PC-9 (cell line): ENCODE results near the gene KCNN1. TPM values are rescaled to one million over a fixed set of nuclear protein-coding genes. Genes with fewer than 3 reads are reported as not detected.

Experiments used
- BruUV-seq: library from RNA; stranded (reverse); fragments of 400-500 nt; replicated peaks from 2 replicates; lab custom pipeline; 2021; lab: Mats Ljungman, UMichigan
- CTCF ChIA-PET: fragments of 300-600 bp; sonication (Branson Sonifier 250); formaldehyde crosslinking; loops from one replicate; lab custom pipeline; 2022; ENCODE audit warnings: antibody characterized with exemption; lab: Charles Lee
- POLR2A ChIA-PET: fragments of 300-600 bp; sonication (Branson Sonifier 250); formaldehyde crosslinking; loops from one replicate; lab custom pipeline; 2022; ENCODE audit warnings: antibody characterized with exemption; ENCODE audit not compliant: unreplicated experiment; lab: Charles Lee
- DNase-seq, 2 experiments: peaks; one replicate each; pipeline versions ENCODE4 v3.0.0 to v3.0.0-alpha.2; 2015 to 2022; ENCODE audit warnings: mixed read lengths in 1 of 2
- H2AFZ ChIP-seq: fragments of 200-600 bp; sonication (generic); 2 replicates; pipeline ENCODE4 v1.8.1; 2017; ENCODE audit warnings: antibody characterized with exemption
- H3F3A ChIP-seq: fragments of 200-600 bp; sonication (generic); 2 replicates; pipeline ENCODE4 v1.8.1; 2017; ENCODE audit warnings: antibody characterized with exemption, mild to moderate bottlenecking, low read depth; ENCODE audit not compliant: insufficient read depth
- H3K27ac ChIP-seq: fragments of 200-600 bp; sonication (generic); 2 replicates; pipeline ENCODE4 v1.6.1; 2016; ENCODE audit warnings: mixed run types
- H3K27me3 ChIP-seq: fragments of 200-600 bp; sonication (generic); 2 replicates; pipeline ENCODE4 v1.6.1; 2016; ENCODE audit warnings: low read depth, mixed run types; ENCODE audit not compliant: insufficient read depth
- H3K36me3 ChIP-seq: fragments of 200-600 bp; sonication (generic); 2 replicates; pipeline ENCODE4 v1.6.1; 2016; ENCODE audit warnings: low read depth, mixed run types
- H3K4me1 ChIP-seq: fragments of 200-600 bp; sonication (generic); replicated peaks from 2 replicates; pipeline ENCODE4 v1.6.1; 2016; ENCODE audit warnings: mixed run types; ENCODE audit not compliant: insufficient read depth
- H3K4me2 ChIP-seq: fragments of 200-600 bp; sonication (generic); 2 replicates; pipeline ENCODE4 v1.6.1; 2017; ENCODE audit warnings: mixed run types
- H3K4me3 ChIP-seq: fragments of 200-600 bp; sonication (generic); 2 replicates; pipeline ENCODE4 v1.6.1; 2016; ENCODE audit warnings: mixed run types
- H3K79me2 ChIP-seq: fragments of 200-600 bp; sonication (generic); 2 replicates; pipeline ENCODE4 v1.6.1; 2017; ENCODE audit warnings: low read depth, mixed run types
- H3K9me2 ChIP-seq: fragments of 200-600 bp; sonication (generic); 2 replicates; pipeline ENCODE4 v1.8.1; 2017; ENCODE audit warnings: mild to moderate bottlenecking; ENCODE audit not compliant: insufficient read depth
- H3K9me3 ChIP-seq: fragments of 200-600 bp; sonication (generic); 2 replicates; pipeline ENCODE4 v1.8.1; 2016; ENCODE audit warnings: low read depth; ENCODE audit not compliant: insufficient read depth
- H4K20me1 ChIP-seq: fragments of 200-600 bp; sonication (generic); 2 replicates; pipeline ENCODE4 v1.8.1; 2017; ENCODE audit not compliant: insufficient read depth
- EZH2 ChIP-seq: fragments of 200-600 bp; sonication (generic); IDR thresholded peaks from 2 replicates; pipeline ENCODE4 v1.8.0; 2017; ENCODE audit warnings: antibody characterized with exemption, low read depth
- intact Hi-C: fragments of 100-400 bp; cut with micrococcal nuclease; formaldehyde crosslinking; loops from one replicate; pipeline ENCODE4 v1.10.0; 2022; ENCODE audit not compliant: unreplicated experiment
- total RNA-seq: library from RNA; stranded (reverse); gene quantifications from 2 replicates; pipeline ENCODE4 v1.2.3, GENCODE V29; 2021
- TF ChIP-seq, protein P1 (sequence below): fragments of 200-600 bp; sonication (generic); conservative IDR thresholded peaks from 2 replicates; pipeline ENCODE4 v1.6.1; 2017; ENCODE audit warnings: mixed run types, antibody characterized with exemption, mild to moderate bottlenecking, moderate library complexity

The KCNN1 gene
- total RNA-seq, 1 experiment from 2014 or later, result 0.09 TPM

DNA sequence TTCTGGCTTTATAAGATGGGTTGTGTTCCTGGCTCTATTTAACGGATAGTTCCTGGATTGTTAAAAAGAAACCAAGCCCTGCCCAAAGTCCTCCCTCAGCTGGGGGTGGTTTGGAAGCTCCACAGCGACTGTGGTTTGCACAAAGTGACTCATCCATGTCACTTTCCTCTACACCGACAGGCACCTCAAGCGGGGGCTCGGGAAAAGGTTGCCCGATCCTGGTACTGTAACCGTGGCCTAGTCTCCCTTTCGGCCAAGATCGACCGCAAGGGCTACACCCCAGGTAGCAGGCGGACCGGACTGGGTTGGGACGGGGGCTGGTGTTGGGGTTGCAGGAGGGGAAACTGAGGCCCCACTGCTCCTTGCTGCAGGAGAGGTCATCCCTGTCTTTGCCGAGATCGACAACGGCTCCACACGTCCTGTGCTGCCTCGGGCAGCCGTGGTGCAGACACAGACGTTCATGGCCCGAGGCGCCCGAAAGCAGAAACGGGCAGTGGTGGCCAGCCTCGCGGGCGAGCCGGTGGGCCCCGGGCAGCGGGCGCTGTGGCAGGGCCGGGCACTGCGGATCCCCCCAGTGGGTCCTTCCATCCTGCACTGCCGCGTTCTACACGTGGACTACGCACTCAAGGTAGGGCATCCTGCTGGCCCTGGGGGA, 42.6 kb downstream of the KCNN1 start:
- no TSS peak for BruUV-seq
- CTCF ChIA-PET, result no interaction called here

DNA sequence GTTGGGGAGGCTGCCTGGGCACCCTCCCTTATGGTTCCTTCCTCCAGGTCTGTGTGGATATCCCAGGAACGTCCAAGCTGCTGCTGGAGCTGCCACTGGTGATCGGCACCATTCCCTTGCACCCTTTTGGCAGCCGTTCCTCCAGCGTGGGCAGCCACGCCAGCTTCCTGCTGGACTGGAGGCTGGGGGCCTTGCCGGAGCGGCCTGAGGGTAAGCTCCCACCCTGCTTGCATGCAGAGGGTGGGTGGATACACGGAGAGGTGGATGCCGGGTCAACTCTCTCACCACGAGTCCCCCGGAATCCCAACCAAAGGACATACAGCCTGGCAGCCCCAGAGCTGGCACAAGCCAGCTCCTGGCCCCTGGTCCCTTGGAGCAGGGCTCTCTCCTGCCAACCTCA, 43.2 kb downstream of the KCNN1 start:
- Histone ChIP-seq H3K9me3 (no peaks in the 10 kb centered on the region), H3K9me2 (no peaks in the 10 kb centered on the region), H3F3A (peaks cover 45% of the 10 kb centered on the region), H3K4me2 (no peak overlapping the region), H3K4me3 (no peak overlapping the region), H2AFZ (no peak overlapping the region), H3K27ac (no peak overlapping the region), H3K36me3 (peaks cover 37% of the 10 kb centered on the region), H4K20me1 (peaks cover 32% of the 10 kb centered on the region), H3K79me2 (peaks cover 6% of the 10 kb centered on the region; the same call in 1 of the 2 replicates), H3K27me3 (no peaks in the 10 kb centered on the region), H3K4me1 (peaks cover 7% of the 10 kb centered on the region; the same call in 1 of the 2 replicates)
- BruUV-seq, result no TSS peak
- no peak for TF ChIP-seq EZH2
- intact Hi-C loops, result no loop called here
- DNase-seq, result no peak
- POLR2A ChIA-PET, result no interaction called here
- CTCF ChIA-PET, result no interaction called here

More for the DNA sequence above, 42.6 kb downstream of the KCNN1 start:
- Histone ChIP-seq H3F3A (peaks cover 47% of the 10 kb centered on the region), H3K9me2 (no peaks in the 10 kb centered on the region), H3K79me2 (peaks cover 9% of the 10 kb centered on the region), H2AFZ (no peak overlapping the region), H4K20me1 (peaks cover 32% of the 10 kb centered on the region), H3K27ac (no peak overlapping the region), H3K4me2 (no peak overlapping the region), H3K4me3 (no peak overlapping the region), H3K36me3 (peaks cover 37% of the 10 kb centered on the region), H3K27me3 (no peaks in the 10 kb centered on the region), H3K4me1 (peaks cover 7% of the 10 kb centered on the region; the same call in 1 of the 2 replicates), H3K9me3 (no peaks in the 10 kb centered on the region)
- intact Hi-C loops, result loop anchor here (5.0 kb wide), 3 partner anchors 148 to 408 kb away; partner anchors contain the start of genes IFI30 and SSBP4
- TF ChIP-seq, protein P1, sequence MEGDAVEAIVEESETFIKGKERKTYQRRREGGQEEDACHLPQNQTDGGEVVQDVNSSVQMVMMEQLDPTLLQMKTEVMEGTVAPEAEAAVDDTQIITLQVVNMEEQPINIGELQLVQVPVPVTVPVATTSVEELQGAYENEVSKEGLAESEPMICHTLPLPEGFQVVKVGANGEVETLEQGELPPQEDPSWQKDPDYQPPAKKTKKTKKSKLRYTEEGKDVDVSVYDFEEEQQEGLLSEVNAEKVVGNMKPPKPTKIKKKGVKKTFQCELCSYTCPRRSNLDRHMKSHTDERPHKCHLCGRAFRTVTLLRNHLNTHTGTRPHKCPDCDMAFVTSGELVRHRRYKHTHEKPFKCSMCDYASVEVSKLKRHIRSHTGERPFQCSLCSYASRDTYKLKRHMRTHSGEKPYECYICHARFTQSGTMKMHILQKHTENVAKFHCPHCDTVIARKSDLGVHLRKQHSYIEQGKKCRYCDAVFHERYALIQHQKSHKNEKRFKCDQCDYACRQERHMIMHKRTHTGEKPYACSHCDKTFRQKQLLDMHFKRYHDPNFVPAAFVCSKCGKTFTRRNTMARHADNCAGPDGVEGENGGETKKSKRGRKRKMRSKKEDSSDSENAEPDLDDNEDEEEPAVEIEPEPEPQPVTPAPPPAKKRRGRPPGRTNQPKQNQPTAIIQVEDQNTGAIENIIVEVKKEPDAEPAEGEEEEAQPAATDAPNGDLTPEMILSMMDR, result no peak
- TF ChIP-seq EZH2, result no peak
- POLR2A ChIA-PET, result interaction anchor here (0.7 kb wide), 1 partner anchor 151 kb away, joined by 4 read pairs; no protein-coding TSS in a partner anchor
- DNase-seq, result no peak

DNA sequence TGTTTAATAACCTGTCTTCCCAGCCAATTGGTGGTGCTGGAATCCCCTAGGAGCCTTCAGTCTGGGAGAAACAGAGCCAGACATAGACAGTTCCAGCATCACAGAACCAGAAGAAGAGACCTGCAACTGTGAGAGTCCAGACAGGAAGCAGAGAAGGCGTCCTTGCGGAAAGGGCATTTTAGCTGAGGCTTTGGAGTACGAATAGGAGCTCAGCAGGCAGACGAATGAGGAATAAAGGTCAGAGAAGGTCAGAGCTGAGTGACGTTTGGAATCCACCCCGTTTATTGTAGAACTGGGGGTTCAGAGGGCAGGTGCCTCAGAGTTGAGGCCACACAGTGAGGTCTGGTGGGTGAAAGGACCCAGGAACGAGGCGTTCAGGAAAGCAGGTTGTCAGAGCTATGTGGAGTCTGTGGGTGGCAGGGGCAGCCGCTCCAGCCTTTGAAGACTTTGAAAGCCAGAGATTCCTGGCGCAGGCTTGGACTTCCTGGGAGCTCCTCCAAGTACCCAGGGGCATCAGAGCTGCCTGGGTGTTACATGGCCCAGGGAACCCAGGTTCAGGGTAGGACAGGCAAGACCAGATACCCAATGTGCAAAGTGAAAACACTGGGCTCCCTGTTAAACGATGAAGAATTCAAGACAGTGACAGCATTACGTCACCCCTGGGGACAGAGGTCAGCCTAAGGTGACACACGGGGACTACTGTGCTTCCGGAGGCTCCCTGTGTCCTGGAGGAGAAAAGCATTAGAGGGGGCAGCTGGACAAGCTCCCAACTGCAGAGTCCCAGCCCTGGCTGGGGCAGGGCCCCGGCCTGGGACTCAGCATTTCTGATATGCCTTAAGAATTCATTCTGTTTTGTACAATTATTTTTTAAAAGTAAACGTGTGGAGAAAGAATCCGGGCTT, 46.6 kb downstream of the KCNN1 start:
- Histone ChIP-seq H4K20me1 (peaks cover 15% of the 10 kb centered on the region), H3K9me2 (no peaks in the 10 kb centered on the region), H3K4me1 (no peaks in the 10 kb centered on the region), H3K4me3 (no peak overlapping the region), H2AFZ (no peak overlapping the region), H3K27ac (no peak overlapping the region), H3K4me2 (no peak overlapping the region), H3K36me3 (peaks cover 36% of the 10 kb centered on the region), H3K9me3 (no peaks in the 10 kb centered on the region), H3F3A (peaks cover 54% of the 10 kb centered on the region), H3K79me2 (no peaks in the 10 kb centered on the region), H3K27me3 (no peaks in the 10 kb centered on the region)
- intact Hi-C loops, result no loop called here
- ChIA-PET POLR2A (no interaction called here), CTCF (no interaction called here)
- TF ChIP-seq EZH2, result no peak
- TF ChIP-seq, protein P1, result no peak
- TSS peak; percentile 11 for BruUV-seq
- DNase-seq, result no peak
